ENCODE measurements around the gene EMP3.

DNA sequence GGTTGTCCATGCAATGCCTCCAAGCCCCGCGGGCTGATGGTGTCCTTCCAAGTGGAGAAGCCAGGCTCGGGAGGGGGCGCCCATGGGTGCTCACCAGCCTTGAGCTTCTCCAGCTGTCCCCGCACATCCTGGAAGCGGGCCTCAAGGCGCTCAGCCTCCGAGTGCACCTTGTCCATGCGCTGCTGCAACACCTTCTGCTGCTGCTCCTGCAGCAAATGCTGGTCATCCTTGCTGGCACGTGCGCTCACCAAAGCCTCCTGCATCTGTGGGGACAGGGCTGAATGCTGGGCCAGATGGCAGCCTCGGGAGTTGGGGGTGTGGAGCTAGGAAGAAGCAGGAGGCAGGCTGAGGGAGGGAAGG is 22.8 kb upstream of the EMP3 start:
- TF ChIP-seq, protein P1, sequence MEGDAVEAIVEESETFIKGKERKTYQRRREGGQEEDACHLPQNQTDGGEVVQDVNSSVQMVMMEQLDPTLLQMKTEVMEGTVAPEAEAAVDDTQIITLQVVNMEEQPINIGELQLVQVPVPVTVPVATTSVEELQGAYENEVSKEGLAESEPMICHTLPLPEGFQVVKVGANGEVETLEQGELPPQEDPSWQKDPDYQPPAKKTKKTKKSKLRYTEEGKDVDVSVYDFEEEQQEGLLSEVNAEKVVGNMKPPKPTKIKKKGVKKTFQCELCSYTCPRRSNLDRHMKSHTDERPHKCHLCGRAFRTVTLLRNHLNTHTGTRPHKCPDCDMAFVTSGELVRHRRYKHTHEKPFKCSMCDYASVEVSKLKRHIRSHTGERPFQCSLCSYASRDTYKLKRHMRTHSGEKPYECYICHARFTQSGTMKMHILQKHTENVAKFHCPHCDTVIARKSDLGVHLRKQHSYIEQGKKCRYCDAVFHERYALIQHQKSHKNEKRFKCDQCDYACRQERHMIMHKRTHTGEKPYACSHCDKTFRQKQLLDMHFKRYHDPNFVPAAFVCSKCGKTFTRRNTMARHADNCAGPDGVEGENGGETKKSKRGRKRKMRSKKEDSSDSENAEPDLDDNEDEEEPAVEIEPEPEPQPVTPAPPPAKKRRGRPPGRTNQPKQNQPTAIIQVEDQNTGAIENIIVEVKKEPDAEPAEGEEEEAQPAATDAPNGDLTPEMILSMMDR (conservative IDR thresholded peaks at IDR 0.05; ENCODE audit: low read length), result no peak
- no peak for TF ChIP-seq EZH2phosphoT487 (IDR thresholded peaks at IDR 0.05; ENCODE audit: borderline replicate concordance, low read depth, low read length)
